Caki2 (cell line): ENCODE results near the gene C10orf120. TPM values are rescaled to one million over a fixed set of nuclear protein-coding genes. Genes with fewer than 3 reads are reported as not detected.

Experiments
- DNase-seq: peaks from one replicate; pipeline ENCODE4 v3.0.0-alpha.2; 2015; ENCODE audit warnings: low read depth
- in situ Hi-C: cut with HindIII; loops from 2 replicates; pipeline ENCODE4 v1.10.0; 2016; ENCODE audit warnings: low sequenced_read_pairs, low pct_unique_long_range_greater_than_20kb, mixed read lengths
- total RNA-seq: library from RNA; depleted of rRNA; stranded (reverse); fragments of >200 nt; shearing (Covaris generic); gene quantifications from 2 replicates; pipeline ENCODE4 v1.2.3, GENCODE V29; 2014; ENCODE audit warnings: low replicate concordance

Gene C10orf120
- total RNA-seq, 1 experiment from 2014 or later: not detected

GRCh38 chr10:122669045-122669444, 30.6 kb downstream of the C10orf120 start:
- no peak for DNase-seq
- in situ Hi-C loops: no loop called here

- in situ Hi-C loops: no loop called here
- DNase-seq: no peak
These were observed 33.7 kb downstream of the C10orf120 start for GRCh38 chr10:122665946-122666345.

DNA sequence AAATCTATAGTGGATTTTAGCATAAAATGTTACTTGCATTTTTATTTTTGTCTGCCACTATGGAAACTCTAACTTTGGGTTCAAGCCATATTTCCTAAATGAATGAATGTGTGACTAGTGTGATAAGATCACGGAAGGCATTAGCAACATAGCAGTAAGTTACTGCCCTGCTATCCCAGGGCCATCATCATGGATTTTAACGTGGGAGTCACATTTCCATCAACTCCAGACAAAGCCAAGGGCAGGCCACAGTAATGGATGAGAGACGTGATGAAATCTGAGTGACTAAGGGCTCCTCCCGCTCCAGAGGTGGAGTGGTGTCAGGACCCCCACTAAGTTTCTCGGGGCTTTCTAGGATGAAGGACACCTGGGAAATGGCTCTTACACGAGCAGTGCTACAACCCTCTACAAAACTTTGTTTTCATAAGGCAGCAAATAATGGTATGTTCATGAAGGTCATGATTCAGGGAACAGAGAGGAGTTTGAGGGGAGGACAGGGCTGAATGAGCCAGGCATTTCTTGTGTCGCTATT, 34.3 kb downstream of the C10orf120 start:
- in situ Hi-C loops: no loop called here
- no peak for DNase-seq

GRCh38 chr10:122664501-122664900, 35.1 kb downstream of the C10orf120 start:
- DNase-seq: no peak
- in situ Hi-C loops: no loop called here

DNA sequence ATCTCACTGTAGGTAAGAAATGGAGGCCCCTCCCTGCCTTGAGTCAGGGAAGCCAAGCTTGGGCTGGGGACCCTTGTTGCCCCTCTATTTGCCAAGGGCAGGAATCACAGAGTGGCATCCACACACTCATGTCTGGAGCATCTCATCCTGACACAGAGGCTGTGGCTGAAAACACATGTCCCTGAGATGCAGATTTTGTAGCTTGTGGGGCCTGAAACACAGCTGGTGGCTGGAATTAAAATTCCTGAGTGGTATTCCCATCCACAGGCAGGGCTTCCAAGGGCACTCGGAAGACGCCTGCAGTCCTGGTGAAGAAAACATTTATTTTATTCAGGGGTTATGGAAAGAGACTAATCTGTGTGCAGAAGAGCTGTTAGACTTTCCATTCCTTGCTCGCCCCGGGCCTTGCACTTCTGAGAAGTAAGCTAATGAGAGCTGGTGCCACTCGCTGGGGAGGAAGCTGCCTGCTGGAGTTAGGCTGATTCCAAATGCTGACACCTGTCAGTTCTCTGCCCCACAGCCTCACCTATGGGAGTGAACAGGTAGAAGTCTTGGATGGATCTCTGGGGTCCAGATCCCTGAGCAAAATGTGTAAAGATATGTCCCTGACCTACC, 36.0 kb downstream of the C10orf120 start:
- no peak for DNase-seq
- in situ Hi-C loops: no loop called here

GRCh38 chr10:122662231-122662630, 37.4 kb downstream of the C10orf120 start:
- DNase-seq: no peak
- in situ Hi-C loops: no loop called here

DNA sequence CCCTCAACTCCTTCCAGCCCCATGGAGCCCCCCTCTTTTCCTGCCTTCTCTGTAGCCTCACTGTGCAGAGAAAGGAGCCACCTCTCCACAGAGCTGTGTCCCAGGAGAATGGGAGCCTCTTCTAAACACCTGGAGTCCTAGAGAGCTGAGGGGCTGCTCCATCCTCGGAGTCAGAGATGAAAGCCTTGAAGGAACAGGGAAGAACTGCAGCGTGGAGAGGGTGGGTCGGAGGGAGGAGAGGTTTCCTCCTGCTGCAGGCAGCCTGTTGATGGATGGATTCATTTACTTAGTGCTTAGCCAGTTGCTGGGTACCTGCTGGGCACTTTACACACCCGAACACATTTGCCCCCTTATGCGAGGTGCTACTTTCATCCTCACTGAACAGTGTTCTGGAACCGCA, 39.0 kb downstream of the C10orf120 start:
- in situ Hi-C loops: no loop called here
- no peak for DNase-seq

DNA sequence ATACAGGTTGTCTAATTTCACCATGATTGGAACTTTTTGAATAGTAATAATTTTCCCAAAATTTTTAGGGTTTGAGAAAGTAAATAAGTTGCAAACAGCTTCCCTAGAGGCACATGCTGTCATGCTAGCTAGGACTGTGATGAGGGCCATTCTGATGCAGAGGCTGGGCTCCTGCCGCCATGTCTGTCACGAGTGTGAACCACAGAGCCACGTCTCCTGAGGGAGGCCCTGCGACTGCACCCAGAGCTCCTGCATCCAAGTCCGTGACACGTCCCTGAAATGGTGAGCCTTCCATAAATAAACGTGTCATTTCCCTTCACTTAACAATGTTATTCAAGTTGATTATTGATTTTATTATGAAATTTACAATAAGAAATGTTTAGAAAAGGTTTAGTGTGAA, 40.0 kb downstream of the C10orf120 start:
- in situ Hi-C loops: no loop called here
- DNase-seq: no peak

DNA sequence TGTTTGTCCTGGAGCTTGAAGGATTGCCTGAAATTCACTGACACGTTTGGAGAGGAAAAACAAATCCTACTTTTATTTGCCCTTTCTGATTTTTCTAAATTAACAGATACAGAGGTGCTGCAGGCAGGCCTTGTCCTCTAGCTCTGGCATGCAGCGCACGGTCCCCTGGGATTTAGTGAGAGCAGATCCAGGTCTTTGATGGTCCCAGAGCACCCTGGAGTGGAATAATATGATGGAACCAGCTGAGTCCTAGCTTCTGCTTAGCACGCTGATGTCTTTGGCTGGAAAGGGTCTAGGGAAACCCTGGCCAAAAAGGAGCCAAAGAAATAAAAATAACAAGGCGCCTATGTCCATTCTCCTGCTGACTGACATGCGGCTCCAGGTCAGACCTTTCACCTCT, 40.5 kb downstream of the C10orf120 start:
- in situ Hi-C loops: no loop called here
- DNase-seq: no peak

GRCh38 chr10:122658356-122659049, 41.1 kb downstream of the C10orf120 start:
- in situ Hi-C loops: no loop called here

DNA sequence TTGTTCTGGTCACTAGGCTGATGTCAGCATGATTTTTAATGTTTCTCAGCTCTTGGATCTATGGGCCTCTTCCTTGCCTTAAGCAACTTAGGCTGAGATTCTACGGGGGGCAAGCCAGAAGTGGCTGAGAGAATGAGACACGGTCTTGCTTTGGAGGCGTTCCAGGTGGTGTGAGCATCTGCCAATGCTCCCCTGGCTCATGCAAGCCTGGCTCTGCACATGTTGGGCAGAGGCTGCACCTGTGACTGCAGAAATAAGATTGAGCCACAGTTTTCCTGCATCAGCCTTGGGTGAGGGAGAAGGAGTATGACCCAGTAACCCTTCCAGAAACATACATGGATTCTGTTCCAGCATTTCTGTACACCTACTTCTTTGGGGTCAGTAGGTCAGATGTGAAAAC, 41.9 kb downstream of the C10orf120 start:
- no peak for DNase-seq
- in situ Hi-C loops: no loop called here

More at GRCh38 chr10:122658356-122659049, 41.1 kb downstream of the C10orf120 start:
- no peak for DNase-seq

- DNase-seq: no peak
- in situ Hi-C loops: no loop called here
These were observed 42.4 kb downstream of the C10orf120 start for GRCh38 chr10:122657255-122657654.

- in situ Hi-C loops: no loop called here
- no peak for DNase-seq
These were observed 42.9 kb downstream of the C10orf120 start for GRCh38 chr10:122656741-122657140.

DNA sequence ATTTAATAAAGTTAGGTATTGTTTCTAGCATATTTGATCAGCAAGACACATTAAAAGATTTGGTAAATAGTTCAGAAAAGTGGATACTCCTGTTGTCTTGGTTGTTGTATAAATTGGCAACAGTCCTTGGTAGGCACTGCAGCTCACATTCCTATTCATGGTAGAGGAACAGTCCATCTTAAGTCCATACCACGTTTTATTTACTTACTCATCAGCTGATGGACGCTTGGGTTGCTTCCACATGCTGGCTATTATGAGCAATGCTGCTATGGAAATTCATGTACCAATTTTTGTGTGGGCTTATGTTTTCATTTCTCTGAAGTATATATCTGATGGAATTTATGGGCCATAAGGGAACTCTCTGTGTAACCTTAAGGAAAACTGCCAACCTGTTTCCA, 43.3 kb downstream of the C10orf120 start:
- in situ Hi-C loops: no loop called here
- no peak for DNase-seq

- no peak for DNase-seq
These were observed 43.9 kb downstream of the C10orf120 start for GRCh38 chr10:122655524-122656307.

DNA sequence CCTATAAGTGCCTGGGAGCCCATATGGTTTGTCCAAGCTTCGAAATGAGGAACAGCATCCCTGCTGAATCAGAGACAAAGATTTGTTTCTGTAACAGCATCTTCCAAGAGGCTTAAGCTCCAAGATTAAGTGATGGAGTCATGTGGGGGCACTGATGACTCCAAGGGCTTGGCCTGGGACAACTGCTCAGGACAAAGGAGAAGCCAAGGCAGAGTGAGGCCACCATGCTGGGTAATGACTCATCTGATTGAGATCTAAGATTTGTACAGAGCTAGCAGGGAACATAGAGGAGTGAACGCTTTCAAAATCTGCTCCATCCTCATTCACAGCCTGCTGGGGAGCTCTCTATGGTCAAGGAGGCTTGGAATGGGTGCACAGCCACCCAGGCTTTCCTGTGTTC, 49.3 kb downstream of the C10orf120 start:
- no peak for DNase-seq

More at GRCh38 chr10:122655524-122656307, 43.9 kb downstream of the C10orf120 start:
- in situ Hi-C loops: no loop called here

GRCh38 chr10:122649903-122650302, 49.7 kb downstream of the C10orf120 start:
- in situ Hi-C loops: no loop called here

More for the DNA sequence above, 49.3 kb downstream of the C10orf120 start:
- in situ Hi-C loops: no loop called here

DNA sequence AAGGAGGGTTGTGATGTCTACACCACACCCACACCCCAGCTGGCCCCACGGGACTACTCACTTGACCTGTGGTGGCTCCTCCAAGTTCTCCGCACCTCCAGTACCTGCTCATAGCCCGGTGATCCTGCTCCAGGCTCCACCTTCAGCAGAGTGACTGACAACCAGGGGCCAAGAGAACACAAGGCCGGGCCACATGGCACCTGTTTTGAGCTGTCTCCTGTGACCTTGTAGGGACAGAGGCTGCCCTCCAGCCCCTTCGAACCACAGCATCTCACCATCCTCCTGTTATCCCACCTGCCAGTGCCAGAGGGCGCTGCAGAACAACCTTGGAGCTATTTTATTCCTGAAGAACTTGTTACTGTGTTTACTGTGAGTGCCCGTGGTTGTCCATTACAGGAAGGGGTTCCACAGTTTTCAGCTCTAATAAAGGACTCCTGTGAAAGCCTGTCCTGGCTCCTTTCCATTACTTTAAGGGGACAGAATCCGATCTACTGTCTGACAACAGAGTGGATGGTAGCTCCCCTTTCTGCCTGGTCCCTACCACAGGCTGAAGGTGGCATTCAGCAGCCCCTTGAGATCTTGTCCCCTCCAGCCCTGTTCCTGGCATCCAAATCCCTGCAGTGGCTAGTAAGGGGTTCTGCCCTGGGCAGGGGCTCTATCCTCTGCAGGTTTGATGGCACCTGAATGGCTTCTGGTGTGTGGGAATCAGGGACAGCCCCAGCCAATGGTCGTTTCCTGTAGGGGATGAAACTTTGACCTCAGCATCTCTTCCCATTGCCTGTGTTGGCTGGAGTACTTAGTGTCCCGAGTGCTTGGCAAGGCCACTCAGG, 50.8 kb downstream of the C10orf120 start:
- in situ Hi-C loops: no loop called here
- peak; percentile 37 for DNase-seq

More at GRCh38 chr10:122649903-122650302, 49.7 kb downstream of the C10orf120 start:
- no peak for DNase-seq
